ENCODE data around the gene ZNF622.

- TF ChIP-seq POLR2A (IDR thresholded peaks at IDR 0.05), result no peak
- TF ChIP-seq, protein P1, sequence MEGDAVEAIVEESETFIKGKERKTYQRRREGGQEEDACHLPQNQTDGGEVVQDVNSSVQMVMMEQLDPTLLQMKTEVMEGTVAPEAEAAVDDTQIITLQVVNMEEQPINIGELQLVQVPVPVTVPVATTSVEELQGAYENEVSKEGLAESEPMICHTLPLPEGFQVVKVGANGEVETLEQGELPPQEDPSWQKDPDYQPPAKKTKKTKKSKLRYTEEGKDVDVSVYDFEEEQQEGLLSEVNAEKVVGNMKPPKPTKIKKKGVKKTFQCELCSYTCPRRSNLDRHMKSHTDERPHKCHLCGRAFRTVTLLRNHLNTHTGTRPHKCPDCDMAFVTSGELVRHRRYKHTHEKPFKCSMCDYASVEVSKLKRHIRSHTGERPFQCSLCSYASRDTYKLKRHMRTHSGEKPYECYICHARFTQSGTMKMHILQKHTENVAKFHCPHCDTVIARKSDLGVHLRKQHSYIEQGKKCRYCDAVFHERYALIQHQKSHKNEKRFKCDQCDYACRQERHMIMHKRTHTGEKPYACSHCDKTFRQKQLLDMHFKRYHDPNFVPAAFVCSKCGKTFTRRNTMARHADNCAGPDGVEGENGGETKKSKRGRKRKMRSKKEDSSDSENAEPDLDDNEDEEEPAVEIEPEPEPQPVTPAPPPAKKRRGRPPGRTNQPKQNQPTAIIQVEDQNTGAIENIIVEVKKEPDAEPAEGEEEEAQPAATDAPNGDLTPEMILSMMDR (IDR thresholded peaks at IDR 0.05), result peak; percentile 45 to 62 (median 52)
Observed at GRCh38 chr5:16489322-16489791, 23.8 kb upstream of the ZNF622 start.

All from sigmoid colon (tissue), 3 donors.